ENCODE measurements around the gene DNAH12.

DNA sequence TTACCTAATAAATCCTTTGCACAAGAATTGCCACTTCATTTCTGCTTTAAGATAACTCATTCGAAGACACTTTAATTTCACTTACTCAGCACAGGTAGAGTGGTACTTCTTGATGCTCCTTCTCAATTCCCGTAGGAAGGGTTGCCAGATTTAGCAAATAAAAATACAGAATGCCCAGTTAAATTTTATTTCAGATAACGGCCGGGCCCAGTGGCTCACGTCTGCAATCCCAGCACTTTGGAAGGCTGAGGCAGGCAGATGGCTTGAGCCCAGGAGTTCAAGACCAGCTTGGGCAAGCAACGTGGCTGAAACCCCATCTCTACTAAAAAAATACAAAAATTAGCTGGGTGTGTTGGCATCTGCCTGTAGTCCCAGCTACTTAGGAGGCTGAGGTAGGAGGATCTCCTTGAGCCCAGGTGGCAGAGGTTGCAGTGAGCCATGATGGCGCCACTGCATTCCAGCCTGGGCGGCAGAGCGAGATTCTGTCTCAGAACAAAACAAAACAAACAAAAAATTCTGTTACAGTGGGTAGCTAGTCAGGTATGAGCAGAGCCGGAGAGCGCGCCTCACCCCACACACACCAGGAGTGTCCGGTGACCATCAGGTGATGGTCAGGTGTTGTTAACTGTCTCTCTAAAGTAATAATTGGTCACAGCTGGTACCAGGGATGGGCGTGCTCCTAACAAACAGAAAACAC lies 92.8 kb downstream of the DNAH12 start:
- TF ChIP-seq POLR2A (IDR thresholded peaks at IDR 0.05; ENCODE audit: low read length), result no peak
- TF ChIP-seq GATA1 (IDR thresholded peaks at IDR 0.05; ENCODE audit: low read depth, low read length), result no peak
